Aorta (tissue), 5 donors: ENCODE data around the gene GLT1D1. TPM values are rescaled to one million over a fixed set of nuclear protein-coding genes. Genes with fewer than 3 reads are reported as not detected.

Source experiments
- ATAC-seq: fragments of 200-7000 bp; cut with Tn5 transposase; one replicate; pipeline ENCODE4 v1.9.1; 2022; ENCODE audit warnings: moderate library complexity; ENCODE audit not compliant: low FRiP score
- DNase-seq, 2 donors: peaks; one replicate each; pipeline ENCODE4 v3.0.0-alpha.2; 2020
- H3K27ac ChIP-seq, 2 donors: one replicate each; pipeline ENCODE4 v1.5.1; 2013; ENCODE audit warnings: low read length in 2 of 2, mild to moderate bottlenecking in 2 of 2, moderate library complexity in 2 of 2, control low read depth in 1 of 2, inconsistent platforms in 1 of 2, low read depth in 1 of 2
- H3K27me3 ChIP-seq, 2 donors: one replicate each; pipeline ENCODE4 v1.6.1; 2013; ENCODE audit warnings: control low read depth in 1 of 2, low read length in 1 of 2, mild to moderate bottlenecking in 1 of 2, moderate library complexity in 1 of 2; ENCODE audit not compliant: insufficient read depth in 2 of 2, control insufficient read depth in 1 of 2
- H3K36me3 ChIP-seq, 2 donors: one replicate each; pipeline ENCODE4 v1.6.1; 2013; ENCODE audit warnings: control low read depth in 1 of 2, low read length in 1 of 2, mild to moderate bottlenecking in 1 of 2; ENCODE audit not compliant: insufficient read depth in 2 of 2, control insufficient read depth in 1 of 2
- H3K4me1 ChIP-seq, 2 donors: one replicate each; pipeline ENCODE4 v1.6.1; 2013; ENCODE audit warnings: low read length in 2 of 2, control low read depth in 1 of 2, mild to moderate bottlenecking in 1 of 2, moderate library complexity in 1 of 2; ENCODE audit not compliant: insufficient read depth in 2 of 2, control insufficient read depth in 1 of 2
- H3K4me3 ChIP-seq, 2 donors: one replicate each; pipeline ENCODE4 v1.5.1; 2013; ENCODE audit warnings: low read length in 2 of 2, control low read depth in 1 of 2, mild to moderate bottlenecking in 1 of 2
- H3K9me3 ChIP-seq: one replicate; pipeline ENCODE4 v1.6.1; 2013; ENCODE audit warnings: mild to moderate bottlenecking, low read length; ENCODE audit not compliant: control insufficient read depth
- WGBS, 2 donors: extraction: QIAGEN DNeasy Blood & Tissue Kit; methylation state at CpG; one replicate each; pipeline ENCODE4 v1.1.7; 2013; 5-methylcytosine and 5-hydroxymethylcytosine counted together
- intact Hi-C, 2 donors: fragments of 100-400 bp; cut with DNase I; formaldehyde crosslinking; loops; one replicate each; pipeline versions ENCODE4 v1.14.2 to v1.15.0; 2022
- polyA plus RNA-seq, 2 donors: library from polyadenylated mRNA; stranded (reverse); fragments of 200-250 nt; gene quantifications; one replicate each; pipeline ENCODE4 v1.2.3, GENCODE V29; 2013
- total RNA-seq, 2 donors: library from RNA; stranded (reverse); fragmentation: NEBNext Ultra II Directional; extraction: Animal tissue kit (Norgen Biotek cat#: 25700); gene quantifications; one replicate each; pipeline ENCODE4 v1.2.1, GENCODE V29; 2021
- donor health status: healthy with polysubstance abuse.
- donor health status: Bipolar disorder and iron deficiency.
- donor health status: DM: no; HTN: no; CAD: no.
- donor health status: DM: no; HTN: no; CAD: no.
- donor health status: DM: yes; HTN: yes; CAD: no.

Gene GLT1D1
- total and polyA plus RNA-seq, 4 donors: 0.54 to 1.4 (median 0.78) TPM; not detected in 1

DNA sequence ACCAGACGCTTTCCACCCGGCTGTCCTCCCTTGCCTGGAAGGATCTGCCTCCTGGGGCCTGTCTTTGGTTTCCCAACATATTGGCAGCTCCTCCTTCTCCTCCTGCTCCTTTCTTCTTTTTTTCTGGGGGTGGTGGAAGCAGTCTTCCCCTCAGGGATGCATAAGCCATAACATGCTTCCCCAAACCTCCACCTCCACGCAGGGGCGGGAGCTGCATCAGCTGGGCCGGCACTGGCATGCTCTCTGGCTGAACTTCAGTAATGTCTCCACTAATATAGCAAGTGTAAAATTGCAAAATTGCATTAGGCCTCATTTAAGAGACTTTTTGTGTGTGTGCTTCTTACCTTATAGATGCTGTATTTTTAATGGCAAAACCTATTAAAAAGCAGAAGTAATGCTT lies 58.6 kb downstream of the GLT1D1 start:
- 84 to 87% methylated on average over 5 of the region's 5 CpGs for WGBS, 2 donors
- no peaks in the 10 kb centered on the region for H3K27me3 ChIP-seq
- no peaks in the 10 kb centered on the region for H3K36me3 ChIP-seq
- no peaks in the 10 kb centered on the region for H3K9me3 ChIP-seq
- intact Hi-C loops: no loop called here
- H3K4me3 ChIP-seq: no peak overlapping the region
- no peaks in the 10 kb centered on the region for H3K4me1 ChIP-seq
- no peak for DNase-seq
- no peak for ATAC-seq
- H3K27ac ChIP-seq: no peak overlapping the region

DNA sequence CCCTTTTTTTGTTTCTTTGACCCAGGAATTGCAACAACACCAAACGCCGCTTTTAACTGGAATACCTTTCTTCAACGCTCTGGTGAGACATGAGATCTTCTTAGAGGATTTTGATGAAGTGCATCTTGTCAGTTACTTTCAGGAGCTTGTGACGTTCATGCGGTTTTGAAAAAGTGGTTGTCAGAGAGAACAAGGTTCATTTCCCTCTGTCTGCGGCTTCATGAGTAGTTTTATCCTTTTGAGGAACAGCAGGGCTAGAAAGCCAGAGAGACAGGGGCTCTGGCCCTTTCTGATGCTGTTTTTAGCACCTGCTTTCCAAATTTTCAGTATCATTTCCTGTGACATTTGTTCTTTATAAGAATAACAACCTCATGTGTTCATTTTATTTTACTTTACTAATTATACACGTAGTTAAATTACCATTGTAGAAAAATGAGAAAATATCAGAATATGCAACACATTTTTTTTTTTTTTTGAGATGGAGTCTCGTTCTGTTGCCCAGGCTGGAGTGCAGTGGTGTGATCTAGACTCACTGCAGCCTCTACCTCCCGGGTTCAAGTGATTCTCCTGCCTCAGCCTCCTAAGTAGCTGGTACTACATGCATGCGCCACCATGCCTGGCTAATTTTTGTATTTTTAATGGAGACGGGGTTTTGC lies 61.8 kb downstream of the GLT1D1 start:
- H3K4me3 ChIP-seq: no peak overlapping the region
- WGBS, 2 donors: 81 to 84% methylated on average over 11 of the region's 11 CpGs
- H3K27ac ChIP-seq: no peak overlapping the region
- ATAC-seq (no peak), DNase-seq (no peak)
- intact Hi-C loops: loop anchor here in 1 of 2 donors (5.0 kb wide), 1 partner anchor 103 kb away; no protein-coding TSS in a partner anchor
- no peaks in the 10 kb centered on the region for H3K36me3 ChIP-seq
- no peaks in the 10 kb centered on the region for H3K27me3 ChIP-seq
- H3K9me3 ChIP-seq: no peaks in the 10 kb centered on the region
- H3K4me1 ChIP-seq: no peaks in the 10 kb centered on the region

DNA sequence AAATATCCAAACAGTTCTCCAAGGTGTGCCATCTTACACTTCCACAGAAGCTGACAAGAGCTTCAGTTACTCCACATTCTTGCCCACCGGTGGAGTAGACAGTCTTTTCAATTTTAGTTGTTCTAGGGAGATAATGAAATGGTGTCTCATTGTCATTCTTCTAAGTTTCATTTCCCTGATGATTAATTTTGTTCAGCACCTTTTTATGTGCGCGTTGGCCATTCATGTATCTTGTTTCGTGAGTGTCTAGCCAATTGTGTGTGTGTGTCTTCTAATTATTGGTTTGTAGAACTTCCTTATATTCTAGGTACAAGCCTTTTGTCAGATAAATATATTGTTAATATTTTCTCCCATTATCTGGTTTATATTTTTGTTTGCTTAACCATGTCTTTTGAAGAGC lies 63.1 kb downstream of the GLT1D1 start:
- H3K36me3 ChIP-seq: no peaks in the 10 kb centered on the region
- intact Hi-C loops: loop anchor here in 1 of 2 donors (5.0 kb wide), 1 partner anchor 104 kb away; no protein-coding TSS in a partner anchor
- H3K27me3 ChIP-seq: no peaks in the 10 kb centered on the region
- 92 to 93% methylated on average over 4 of the region's 4 CpGs for WGBS, 2 donors
- DNase-seq (no peak), ATAC-seq (no peak)
- peaks cover 0 to 2% of the 10 kb centered on the region in 2 donors for H3K4me1 ChIP-seq
- no peak overlapping the region for H3K27ac ChIP-seq
- H3K9me3 ChIP-seq: no peaks in the 10 kb centered on the region
- no peak overlapping the region for H3K4me3 ChIP-seq

DNA sequence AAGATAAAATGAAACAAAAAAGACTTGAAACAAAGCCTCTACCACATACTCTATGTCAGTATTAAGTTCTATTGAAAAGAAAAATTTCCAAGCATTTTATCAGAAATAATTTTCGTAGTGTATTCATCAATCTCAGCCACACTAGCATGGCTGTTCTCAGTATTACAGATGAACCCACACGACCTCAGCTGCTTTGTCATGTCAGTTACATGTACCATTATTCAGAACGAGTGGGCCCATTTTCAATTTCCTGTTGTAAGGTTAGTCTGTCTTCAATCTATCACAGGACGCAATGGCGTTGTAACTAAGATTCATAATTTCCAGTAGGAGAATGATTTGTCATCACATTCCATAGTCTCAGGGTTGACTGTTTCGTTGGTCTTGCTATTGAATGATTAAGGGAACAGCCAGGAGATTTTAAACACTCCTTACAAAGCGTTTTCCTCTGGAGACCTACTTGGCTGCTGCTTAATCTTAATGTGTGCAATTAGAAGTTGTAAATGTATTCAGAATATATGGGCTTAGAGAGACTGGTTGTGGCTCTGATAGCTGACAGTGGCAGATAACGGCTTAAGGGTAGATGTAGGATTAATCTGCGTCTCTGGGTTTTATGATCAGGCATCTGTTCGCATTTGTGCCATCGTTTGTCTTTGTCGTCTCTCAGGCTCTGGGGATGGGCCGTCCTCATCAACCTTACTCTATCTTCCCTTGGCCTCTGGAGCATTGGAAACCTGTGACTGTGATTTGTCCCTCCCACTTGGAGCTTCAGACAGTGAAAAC lies 65.4 kb downstream of the GLT1D1 start:
- no peaks in the 10 kb centered on the region for H3K9me3 ChIP-seq
- 78 to 79% methylated on average over 13 of the region's 13 CpGs for WGBS, 2 donors
- ATAC-seq: no peak
- H3K4me3 ChIP-seq: no peak overlapping the region
- no peaks in the 10 kb centered on the region for H3K27me3 ChIP-seq
- H3K36me3 ChIP-seq: no peaks in the 10 kb centered on the region
- no peak for DNase-seq
- intact Hi-C loops: loop anchor here in 1 of 2 donors (5.0 kb wide), 1 partner anchor 106 kb away; no protein-coding TSS in a partner anchor
- H3K27ac ChIP-seq: no peak overlapping the region
- peaks cover 0 to 2% of the 10 kb centered on the region in 2 donors for H3K4me1 ChIP-seq

DNA sequence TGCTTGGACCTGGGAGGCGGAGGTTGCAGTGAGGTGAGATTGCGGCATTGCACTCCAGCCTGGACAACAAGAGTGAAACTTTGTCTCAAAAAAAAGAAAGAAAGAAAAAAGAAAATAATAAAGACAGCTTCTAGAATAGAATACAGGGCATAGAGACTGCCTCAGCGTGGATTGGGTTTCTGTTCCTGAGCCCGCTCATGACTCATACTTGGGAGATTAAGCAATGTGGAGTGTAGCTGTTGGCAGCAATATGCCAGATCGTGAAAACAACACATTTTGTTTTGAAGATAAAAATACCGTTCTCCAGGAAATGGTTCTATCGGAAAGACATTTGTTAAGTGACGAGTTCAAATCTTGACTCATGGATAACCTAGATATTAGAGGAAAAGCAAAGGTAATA lies 67.2 kb downstream of the GLT1D1 start:
- Histone ChIP-seq H3K4me1 (peaks cover 0 to 2% of the 10 kb centered on the region in 2 donors), H3K4me3 (no peak overlapping the region), H3K27me3 (no peaks in the 10 kb centered on the region), H3K9me3 (no peaks in the 10 kb centered on the region), H3K27ac (peak overlapping the region in 1 of 2 donors; percentile 67), H3K36me3 (no peaks in the 10 kb centered on the region)
- 3 to 4% methylated on average over 8 of the region's 8 CpGs for WGBS, 2 donors
- intact Hi-C loops: loop anchor here in 1 of 2 donors (1.0 kb wide), 1 partner anchor 97 kb away; the partner anchor contains the start of gene SLC15A4
- peak; percentile 92 for ATAC-seq
- peak in 1 of 2 donors; percentile 56 for DNase-seq

DNA sequence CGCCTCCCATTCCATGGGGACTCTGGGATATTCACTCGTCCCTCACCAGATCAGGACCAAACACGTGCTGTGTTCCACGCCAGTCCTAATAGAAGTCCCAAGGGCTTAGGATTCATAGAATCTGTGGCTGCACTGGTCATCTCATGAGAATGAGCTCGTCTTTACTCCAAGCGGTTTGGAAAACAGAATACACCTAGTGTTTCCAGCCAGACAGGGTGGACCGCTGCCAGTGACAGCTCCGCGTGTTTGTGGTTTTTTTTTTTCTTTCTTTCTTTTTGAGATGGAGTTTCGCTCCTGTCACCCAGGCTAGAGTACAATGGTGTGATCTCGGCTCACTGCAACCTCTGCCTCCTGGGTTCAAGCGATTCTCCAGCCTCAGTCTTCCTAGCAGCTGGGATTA lies 75.1 kb downstream of the GLT1D1 start:
- H3K4me1 ChIP-seq: no peaks in the 10 kb centered on the region
- no peak for DNase-seq
- H3K27ac ChIP-seq: no peak overlapping the region
- intact Hi-C loops: no loop called here
- peaks cover 2% of the 10 kb centered on the region for H3K9me3 ChIP-seq
- H3K36me3 ChIP-seq: no peaks in the 10 kb centered on the region
- WGBS, 2 donors: 85 to 86% methylated on average over 12 of the region's 12 CpGs
- no peaks in the 10 kb centered on the region for H3K27me3 ChIP-seq
- no peak for ATAC-seq
- H3K4me3 ChIP-seq: no peak overlapping the region

DNA sequence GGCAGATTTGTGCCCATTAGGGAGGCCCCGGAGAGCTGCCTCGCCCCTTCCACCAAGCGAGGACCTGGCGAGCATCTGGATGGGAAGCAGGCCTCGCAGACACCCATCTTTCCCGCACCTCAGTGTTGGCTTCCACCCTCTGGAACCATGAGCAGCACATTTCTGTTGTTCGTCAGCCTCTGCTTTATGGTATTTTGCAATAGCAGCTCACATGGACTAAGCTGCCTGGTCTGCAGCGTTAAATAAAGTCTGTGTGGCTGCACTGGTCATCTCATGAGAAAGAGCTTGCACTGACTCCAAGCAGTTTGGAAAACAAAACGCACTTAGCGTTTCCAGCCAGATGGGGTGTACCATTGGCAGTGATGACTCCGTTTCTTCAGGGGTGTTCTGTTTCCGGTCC lies 75.8 kb downstream of the GLT1D1 start:
- WGBS, 2 donors: 67 to 78% methylated on average over 12 of the region's 12 CpGs
- peaks cover 2% of the 10 kb centered on the region for H3K9me3 ChIP-seq
- H3K27ac ChIP-seq: no peak overlapping the region
- H3K36me3 ChIP-seq: no peaks in the 10 kb centered on the region
- H3K27me3 ChIP-seq: no peaks in the 10 kb centered on the region
- intact Hi-C loops: no loop called here
- DNase-seq (no peak), ATAC-seq (peak; percentile 74)
- no peak overlapping the region for H3K4me3 ChIP-seq
- H3K4me1 ChIP-seq: no peaks in the 10 kb centered on the region

DNA sequence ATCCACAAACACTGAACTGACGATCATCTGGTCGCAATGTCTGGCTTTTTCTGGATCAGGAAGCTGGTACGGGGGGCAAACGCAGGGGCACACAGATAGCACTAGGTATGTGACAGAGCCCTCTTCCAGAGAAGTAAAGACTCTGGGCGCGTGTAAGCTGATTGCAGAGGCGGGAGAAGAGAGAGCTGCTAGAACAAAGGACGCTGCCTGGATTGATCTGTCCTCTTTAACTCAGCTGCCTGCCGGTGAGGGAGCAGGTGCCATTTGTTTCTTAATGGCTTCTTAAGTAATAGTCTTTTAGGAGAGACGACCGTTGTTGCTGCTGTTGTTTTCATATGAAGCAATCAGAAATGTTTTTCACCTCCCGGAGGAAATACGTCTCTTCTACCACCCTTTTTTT lies 77.3 kb downstream of the GLT1D1 start:
- no peaks in the 10 kb centered on the region for H3K27me3 ChIP-seq
- WGBS, 2 donors: 56 to 67% methylated on average over 13 of the region's 13 CpGs
- no peak overlapping the region for H3K27ac ChIP-seq
- no peaks in the 10 kb centered on the region for H3K4me1 ChIP-seq
- DNase-seq (no peak), ATAC-seq (no peak)
- H3K36me3 ChIP-seq: no peaks in the 10 kb centered on the region
- intact Hi-C loops: no loop called here
- H3K9me3 ChIP-seq: peaks cover 2% of the 10 kb centered on the region
- H3K4me3 ChIP-seq: no peak overlapping the region
